Spleen (tissue), 7 donors: ENCODE results near the gene ZNF692.

Experiments
- POLR2A ChIP-seq, 3 donors: fragments of 450-650 bp; IDR thresholded peaks; one replicate each; pipeline ENCODE4 v1.5.1; 2017; ENCODE audit warnings: antibody characterized with exemption in 3 of 3, mild to moderate bottlenecking in 1 of 3
- POLR2AphosphoS5 ChIP-seq, 3 donors: sonication (generic); formaldehyde crosslinking; IDR thresholded peaks; one replicate each; pipeline ENCODE4 v1.5.1; 2017; ENCODE audit warnings: antibody characterized with exemption in 3 of 3
- TF ChIP-seq, protein P1 (sequence below), 11 experiments: fragments of 200-600 bp in 7 of 11; fragments of 450-650 bp in 4 of 11; sonication (generic) in 4 of 11; IDR thresholded peaks in 8 of 11; conservative IDR thresholded peaks in 3 of 11; 1 replicate in 7 of 11; 2 replicates in 4 of 11; pipeline versions ENCODE4 v1.4.0 to v1.8.0; 2016 to 2021; ENCODE audit warnings: antibody characterized with exemption in 11 of 11, inconsistent platforms in 4 of 11, mild to moderate bottlenecking in 1 of 11
- donor health status: DM: no; HTN: no; CAD: no; lungs with moderate emphysema.
- donor health status: DM: no; HTN: no; CAD: no.
- donor health status: DM: no; HTN: no; CAD: no.

DNA sequence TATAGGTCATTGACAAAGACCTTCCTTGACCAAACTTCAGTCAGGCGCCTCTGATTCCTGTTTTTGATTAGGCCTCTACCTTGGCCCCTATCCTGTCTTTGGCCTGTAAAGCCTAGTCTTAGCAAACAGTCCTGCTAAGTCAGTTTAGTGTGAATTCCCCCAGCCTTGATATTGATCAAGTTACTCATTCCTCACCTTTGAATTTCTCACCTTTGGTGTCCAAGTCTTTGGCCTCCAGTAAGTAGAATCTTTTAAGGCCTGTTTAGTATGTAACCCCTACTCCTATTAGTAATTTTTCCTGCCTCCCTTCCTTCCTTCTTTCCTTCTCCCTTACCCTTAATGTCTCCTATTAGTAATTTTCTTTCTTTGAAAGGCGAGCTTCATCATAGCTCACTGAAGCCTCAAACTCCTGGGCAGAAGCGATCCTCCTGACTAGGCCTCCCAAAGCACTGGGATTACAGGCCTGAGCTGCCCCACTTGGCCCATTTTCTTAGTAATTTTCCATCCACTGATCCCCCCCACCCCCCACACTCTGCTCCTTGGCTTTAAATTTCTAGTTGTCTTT, 13.0 kb upstream of the ZNF692 start:
- TF ChIP-seq, protein P1, sequence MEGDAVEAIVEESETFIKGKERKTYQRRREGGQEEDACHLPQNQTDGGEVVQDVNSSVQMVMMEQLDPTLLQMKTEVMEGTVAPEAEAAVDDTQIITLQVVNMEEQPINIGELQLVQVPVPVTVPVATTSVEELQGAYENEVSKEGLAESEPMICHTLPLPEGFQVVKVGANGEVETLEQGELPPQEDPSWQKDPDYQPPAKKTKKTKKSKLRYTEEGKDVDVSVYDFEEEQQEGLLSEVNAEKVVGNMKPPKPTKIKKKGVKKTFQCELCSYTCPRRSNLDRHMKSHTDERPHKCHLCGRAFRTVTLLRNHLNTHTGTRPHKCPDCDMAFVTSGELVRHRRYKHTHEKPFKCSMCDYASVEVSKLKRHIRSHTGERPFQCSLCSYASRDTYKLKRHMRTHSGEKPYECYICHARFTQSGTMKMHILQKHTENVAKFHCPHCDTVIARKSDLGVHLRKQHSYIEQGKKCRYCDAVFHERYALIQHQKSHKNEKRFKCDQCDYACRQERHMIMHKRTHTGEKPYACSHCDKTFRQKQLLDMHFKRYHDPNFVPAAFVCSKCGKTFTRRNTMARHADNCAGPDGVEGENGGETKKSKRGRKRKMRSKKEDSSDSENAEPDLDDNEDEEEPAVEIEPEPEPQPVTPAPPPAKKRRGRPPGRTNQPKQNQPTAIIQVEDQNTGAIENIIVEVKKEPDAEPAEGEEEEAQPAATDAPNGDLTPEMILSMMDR (IDR thresholded peaks at IDR 0.05 in 8 of 11, conservative IDR thresholded peaks at IDR 0.05 in 3 of 11) = no peak
- TF ChIP-seq POLR2A (IDR thresholded peaks at IDR 0.05) (no peak), POLR2AphosphoS5 (IDR thresholded peaks at IDR 0.05) (no peak)
